BE2C (cell line): ENCODE data around the gene PIK3CB.

Experiments used
- DNase-seq: peaks from one replicate; pipeline ENCODE4 v3.0.0-alpha.2; 2020
- H3K27me3 ChIP-seq: fragments of 250-450 bp; sonication (Bioruptor Pico); 2 replicates; pipeline ENCODE4 v1.5.1; 2020; ENCODE audit warnings: mild to moderate bottlenecking
- H3K36me3 ChIP-seq: fragments of 250-450 bp; sonication (Bioruptor Pico); 2 replicates; pipeline ENCODE4 v1.5.1; 2020; ENCODE audit warnings: mild to moderate bottlenecking
- H3K4me1 ChIP-seq: fragments of 250-450 bp; sonication (Bioruptor Pico); 2 replicates; pipeline ENCODE4 v1.5.1; 2020
- H3K4me3 ChIP-seq: 2 replicates; pipeline ENCODE4 v1.5.1; 2011; ENCODE audit warnings: low read depth, low read length
- H3K9me3 ChIP-seq: fragments of 250-450 bp; sonication (Bioruptor Pico); 2 replicates; pipeline ENCODE4 v1.5.1; 2020
- CTCF ChIP-seq: IDR thresholded peaks from 2 replicates; pipeline ENCODE4 v1.5.1; 2012; ENCODE audit warnings: mild to moderate bottlenecking, low read depth, low read length

PIK3CB gene

GRCh38 chr3:138691351-138691750 is 143.4 kb downstream of the PIK3CB start:
- Histone ChIP-seq H3K4me1 (no peaks in the 10 kb centered on the region), H3K9me3 (no peaks in the 10 kb centered on the region), H3K36me3 (no peaks in the 10 kb centered on the region), H3K27me3 (no peaks in the 10 kb centered on the region), H3K4me3 (no peak overlapping the region)
- no peak for DNase-seq
- no peak for TF ChIP-seq CTCF

- Histone ChIP-seq H3K4me1 (no peaks in the 10 kb centered on the region), H3K36me3 (no peaks in the 10 kb centered on the region)
Observed at GRCh38 chr3:138690036-138690435, 144.7 kb downstream of the PIK3CB start.

GRCh38 chr3:138688871-138689299 is 145.8 kb downstream of the PIK3CB start:
- no peak for DNase-seq
- Histone ChIP-seq H3K9me3 (no peaks in the 10 kb centered on the region; the same call in 1 of the 2 replicates), H3K36me3 (no peaks in the 10 kb centered on the region), H3K4me3 (no peak overlapping the region), H3K27me3 (no peaks in the 10 kb centered on the region), H3K4me1 (no peaks in the 10 kb centered on the region)
- TF ChIP-seq CTCF = no peak

More at GRCh38 chr3:138690036-138690435, 144.7 kb downstream of the PIK3CB start:
- H3K9me3 ChIP-seq = no peaks in the 10 kb centered on the region; the same call in 1 of the 2 replicates
- DNase-seq = no peak
- no peak overlapping the region for H3K4me3 ChIP-seq
- TF ChIP-seq CTCF = no peak
- no peaks in the 10 kb centered on the region for H3K27me3 ChIP-seq

- Histone ChIP-seq H3K4me3 (no peak overlapping the region), H3K36me3 (no peaks in the 10 kb centered on the region), H3K9me3 (no peaks in the 10 kb centered on the region; the same call in 1 of the 2 replicates), H3K27me3 (no peaks in the 10 kb centered on the region), H3K4me1 (no peaks in the 10 kb centered on the region)
- no peak for TF ChIP-seq CTCF
- no peak for DNase-seq
Observed at GRCh38 chr3:138687236-138687635, 147.5 kb downstream of the PIK3CB start.

GRCh38 chr3:138686771-138687221 is 147.9 kb downstream of the PIK3CB start:
- Histone ChIP-seq H3K9me3 (no peaks in the 10 kb centered on the region; the same call in 1 of the 2 replicates), H3K27me3 (no peaks in the 10 kb centered on the region), H3K4me1 (no peaks in the 10 kb centered on the region), H3K4me3 (no peak overlapping the region), H3K36me3 (no peaks in the 10 kb centered on the region)
- no peak for TF ChIP-seq CTCF
- DNase-seq = no peak

- Histone ChIP-seq H3K4me3 (no peak overlapping the region), H3K27me3 (no peaks in the 10 kb centered on the region), H3K9me3 (no peaks in the 10 kb centered on the region; the same call in 1 of the 2 replicates), H3K4me1 (no peaks in the 10 kb centered on the region), H3K36me3 (no peaks in the 10 kb centered on the region)
- DNase-seq = no peak
- TF ChIP-seq CTCF = no peak
Observed at GRCh38 chr3:138684396-138684795, 150.3 kb downstream of the PIK3CB start.
